Measurements from ENCODE around the gene NTN1. TPM values are rescaled to one million over a fixed set of nuclear protein-coding genes. Genes with fewer than 3 reads are reported as not detected.
"Not testable (repeated sequence)": the region's sequence is repeated elsewhere in the genome, so short reads cannot be mapped to it uniquely, and the experiment has no call there.

Gene NTN1
- not detected for total RNA-seq

- Mint-ChIP-seq H3K27ac (no peak within 1 kb of the TSS), H3K9me3 (ENCODE audit: insufficient read depth) (no peaks in the 10 kb centered on the region), H3K27me3 (ENCODE audit: low read depth) (peaks cover 52% of the 10 kb centered on the region), H3K36me3 (ENCODE audit: low read depth) (peaks cover 3% of the 10 kb centered on the region), H3K4me3 (peak within 1 kb of the TSS; percentile 71), H3K4me1 (ENCODE audit: low read depth) (peaks cover 8% of the 10 kb centered on the region)
- POLR2A ChIA-PET, result interaction anchor here (0.5 kb wide), 1 partner anchor 1162 kb away, joined by 3 read pairs; no protein-coding TSS in a partner anchor
- CTCF ChIA-PET, result interaction anchor here (1.0 to 1.5 kb wide), 2 partner anchors 24 to 94 kb away, joined by 3 to 5 read pairs; no protein-coding TSS in a partner anchor
- peak; percentile 49 for DNase-seq
- peak; percentile 77 for ATAC-seq
These were observed at the start of gene NTN1 for GRCh38 chr17:9021158-9021991. NTN1 (plus strand) TSS chr17:9021510; CDS start chr17:9022374, 864 bp downstream.

GRCh38 chr17:8975091-8975725, 46.1 kb upstream of the NTN1 start:
- CTCF ChIA-PET, result interaction anchor here (1.2 to 2.5 kb wide), 3 partner anchors 14 to 22 kb away, joined by 4 to 12 read pairs (median 5); no protein-coding TSS in a partner anchor
- Mint-ChIP-seq H3K27me3 (ENCODE audit: low read depth) (peaks cover 2% of the 10 kb centered on the region), H3K4me3 (no peak overlapping the region), H3K27ac (no peak overlapping the region), H3K36me3 (ENCODE audit: low read depth) (no peaks in the 10 kb centered on the region), H3K4me1 (ENCODE audit: low read depth) (peaks cover 10% of the 10 kb centered on the region), H3K9me3 (ENCODE audit: insufficient read depth) (peaks cover 10% of the 10 kb centered on the region)
- POLR2A ChIA-PET, result no interaction called here
- ATAC-seq (no peak), DNase-seq (no peak)

- no peak overlapping the region for H3K27ac Mint-ChIP-seq
- no peaks in the 10 kb centered on the region for H3K36me3 Mint-ChIP-seq (ENCODE audit: low read depth)
- peaks cover 10% of the 10 kb centered on the region for H3K4me1 Mint-ChIP-seq (ENCODE audit: low read depth)
- ATAC-seq, result no peak
- no peak overlapping the region for H3K4me3 Mint-ChIP-seq
- ChIA-PET CTCF (interaction anchor here (1.2 to 2.5 kb wide), 3 partner anchors 16 to 25 kb away, joined by 3 to 12 read pairs (median 4); no protein-coding TSS in a partner anchor), POLR2A (no interaction called here)
- peaks cover 1% of the 10 kb centered on the region for H3K9me3 Mint-ChIP-seq (ENCODE audit: insufficient read depth)
- peaks cover 2% of the 10 kb centered on the region for H3K27me3 Mint-ChIP-seq (ENCODE audit: low read depth)
- DNase-seq, result no peak
These were observed 44.7 kb upstream of the NTN1 start for GRCh38 chr17:8976638-8977037.

GRCh38 chr17:8979715-8980114, 41.6 kb upstream of the NTN1 start:
- H3K4me3 Mint-ChIP-seq, result no peak overlapping the region
- POLR2A ChIA-PET, result no interaction called here

GRCh38 chr17:8981443-8981842, 39.9 kb upstream of the NTN1 start:
- DNase-seq, result no peak
- ChIA-PET POLR2A (interaction anchor here (0.6 kb wide), 2 partner anchors 390 to 734 kb away, joined by 3 to 4 read pairs; partner anchors contain the start of gene CTC1), CTCF (interaction anchor here (1.0 to 1.4 kb wide), 2 partner anchors 10 to 16 kb away, joined by 3 to 4 read pairs; no protein-coding TSS in a partner anchor)
- no peaks in the 10 kb centered on the region for H3K9me3 Mint-ChIP-seq (ENCODE audit: insufficient read depth)
- no peak for ATAC-seq
- H3K27ac Mint-ChIP-seq, result no peak overlapping the region
- H3K4me1 Mint-ChIP-seq (ENCODE audit: low read depth), result peaks cover 22% of the 10 kb centered on the region
- H3K4me3 Mint-ChIP-seq, result no peak overlapping the region
- peaks cover 3% of the 10 kb centered on the region for H3K36me3 Mint-ChIP-seq (ENCODE audit: low read depth)
- H3K27me3 Mint-ChIP-seq (ENCODE audit: low read depth), result peaks cover 2% of the 10 kb centered on the region

More at GRCh38 chr17:8979715-8980114, 41.6 kb upstream of the NTN1 start:
- DNase-seq (no peak), ATAC-seq (no peak)
- Mint-ChIP-seq H3K27me3 (ENCODE audit: low read depth) (peaks cover 2% of the 10 kb centered on the region), H3K36me3 (ENCODE audit: low read depth) (no peaks in the 10 kb centered on the region), H3K9me3 (ENCODE audit: insufficient read depth) (no peaks in the 10 kb centered on the region), H3K4me1 (ENCODE audit: low read depth) (peaks cover 10% of the 10 kb centered on the region), H3K27ac (no peak overlapping the region)
- CTCF ChIA-PET, result no interaction called here

GRCh38 chr17:8984225-8984624, 37.1 kb upstream of the NTN1 start:
- H3K27me3 Mint-ChIP-seq (ENCODE audit: low read depth); H3K27ac Mint-ChIP-seq; H3K9me3 Mint-ChIP-seq (ENCODE audit: insufficient read depth); DNase-seq; ATAC-seq; H3K4me3 Mint-ChIP-seq; POLR2A ChIA-PET; H3K36me3 Mint-ChIP-seq (ENCODE audit: low read depth): not testable (repeated sequence)
- CTCF ChIA-PET, result interaction anchor here (0.7 to 4.9 kb wide), 3 partner anchors 14 to 106 kb away, joined by 3 to 26 read pairs (median 4); no protein-coding TSS in a partner anchor
- peaks cover 21% of the 10 kb centered on the region for H3K4me1 Mint-ChIP-seq (ENCODE audit: low read depth)

GRCh38 chr17:8985054-8985701, 36.1 kb upstream of the NTN1 start:
- DNase-seq (no peak), ATAC-seq (no peak)
- peak overlapping the region; percentile 14 for H3K27ac Mint-ChIP-seq
- H3K36me3 Mint-ChIP-seq (ENCODE audit: low read depth), result peaks cover 3% of the 10 kb centered on the region
- ChIA-PET POLR2A (interaction anchor here (0.9 kb wide), 1 partner anchor 127 kb away, joined by 3 read pairs; no protein-coding TSS in a partner anchor), CTCF (interaction anchor here (0.8 to 4.9 kb wide), 5 partner anchors 10 to 91 kb away, joined by 3 to 26 read pairs (median 4); no protein-coding TSS in a partner anchor)
- H3K4me3 Mint-ChIP-seq, result no peak overlapping the region
- peaks cover 12% of the 10 kb centered on the region for H3K4me1 Mint-ChIP-seq (ENCODE audit: low read depth)
- peaks cover 8% of the 10 kb centered on the region for H3K9me3 Mint-ChIP-seq (ENCODE audit: insufficient read depth)
- H3K27me3 Mint-ChIP-seq (ENCODE audit: low read depth), result no peaks in the 10 kb centered on the region

GRCh38 chr17:8986295-8986694, 35.0 kb upstream of the NTN1 start:
- ChIA-PET CTCF (interaction anchor here (1.0 to 4.9 kb wide), 3 partner anchors 9 to 17 kb away, joined by 3 to 26 read pairs (median 4); no protein-coding TSS in a partner anchor), POLR2A (interaction anchor here (0.6 kb wide), 1 partner anchor 703 kb away, joined by 3 read pairs; no protein-coding TSS in a partner anchor)
- no peak for ATAC-seq
- peaks cover 8% of the 10 kb centered on the region for H3K9me3 Mint-ChIP-seq (ENCODE audit: insufficient read depth)
- DNase-seq, result no peak
- H3K36me3 Mint-ChIP-seq (ENCODE audit: low read depth), result peaks cover 3% of the 10 kb centered on the region
- H3K27ac Mint-ChIP-seq, result peak overlapping the region; percentile 56
- H3K27me3 Mint-ChIP-seq (ENCODE audit: low read depth), result no peaks in the 10 kb centered on the region
- H3K4me3 Mint-ChIP-seq, result no peak overlapping the region
- peaks cover 13% of the 10 kb centered on the region for H3K4me1 Mint-ChIP-seq (ENCODE audit: low read depth)

GRCh38 chr17:8988263-8988935, 32.9 kb upstream of the NTN1 start:
- DNase-seq; H3K4me3 Mint-ChIP-seq; POLR2A ChIA-PET; H3K27ac Mint-ChIP-seq; H3K27me3 Mint-ChIP-seq (ENCODE audit: low read depth); H3K9me3 Mint-ChIP-seq (ENCODE audit: insufficient read depth); H3K36me3 Mint-ChIP-seq (ENCODE audit: low read depth); ATAC-seq: not testable (repeated sequence)
- CTCF ChIA-PET, result interaction anchor here (4.9 kb wide), 1 partner anchor 10 kb away, joined by 26 read pairs; no protein-coding TSS in a partner anchor
- H3K4me1 Mint-ChIP-seq (ENCODE audit: low read depth), result peaks cover 18% of the 10 kb centered on the region

GRCh38 chr17:8991514-8992285, 29.6 kb upstream of the NTN1 start:
- H3K9me3 Mint-ChIP-seq (ENCODE audit: insufficient read depth), result peaks cover 8% of the 10 kb centered on the region
- POLR2A ChIA-PET, result no interaction called here
- no peak overlapping the region for H3K27ac Mint-ChIP-seq
- peaks cover 9% of the 10 kb centered on the region for H3K4me1 Mint-ChIP-seq (ENCODE audit: low read depth)
- no peaks in the 10 kb centered on the region for H3K27me3 Mint-ChIP-seq (ENCODE audit: low read depth)
- DNase-seq, result peak; percentile 79
- ATAC-seq, result peak; percentile 81
- CTCF ChIA-PET, result interaction anchor here (0.7 to 2.3 kb wide), 5 partner anchors 9 to 152 kb away, joined by 3 to 8 read pairs (median 4); no protein-coding TSS in a partner anchor
- no peaks in the 10 kb centered on the region for H3K36me3 Mint-ChIP-seq (ENCODE audit: low read depth)
- no peak overlapping the region for H3K4me3 Mint-ChIP-seq

Data from activated CD8-positive, alpha-beta T cell treated with anti-CD3 and anti-CD28 coated beads, Interleukin-2, amount 10 ng/mL, durations not matched to agents 7 days and 5 days (primary cell).